NCI-H510A (cell line): Measurements from ENCODE around the gene ISLR.

Experiments
- DNase-seq: peaks from one replicate; lab custom pipeline; 2025; lab: John Stamatoyannopoulos, UW

Gene ISLR

DNA sequence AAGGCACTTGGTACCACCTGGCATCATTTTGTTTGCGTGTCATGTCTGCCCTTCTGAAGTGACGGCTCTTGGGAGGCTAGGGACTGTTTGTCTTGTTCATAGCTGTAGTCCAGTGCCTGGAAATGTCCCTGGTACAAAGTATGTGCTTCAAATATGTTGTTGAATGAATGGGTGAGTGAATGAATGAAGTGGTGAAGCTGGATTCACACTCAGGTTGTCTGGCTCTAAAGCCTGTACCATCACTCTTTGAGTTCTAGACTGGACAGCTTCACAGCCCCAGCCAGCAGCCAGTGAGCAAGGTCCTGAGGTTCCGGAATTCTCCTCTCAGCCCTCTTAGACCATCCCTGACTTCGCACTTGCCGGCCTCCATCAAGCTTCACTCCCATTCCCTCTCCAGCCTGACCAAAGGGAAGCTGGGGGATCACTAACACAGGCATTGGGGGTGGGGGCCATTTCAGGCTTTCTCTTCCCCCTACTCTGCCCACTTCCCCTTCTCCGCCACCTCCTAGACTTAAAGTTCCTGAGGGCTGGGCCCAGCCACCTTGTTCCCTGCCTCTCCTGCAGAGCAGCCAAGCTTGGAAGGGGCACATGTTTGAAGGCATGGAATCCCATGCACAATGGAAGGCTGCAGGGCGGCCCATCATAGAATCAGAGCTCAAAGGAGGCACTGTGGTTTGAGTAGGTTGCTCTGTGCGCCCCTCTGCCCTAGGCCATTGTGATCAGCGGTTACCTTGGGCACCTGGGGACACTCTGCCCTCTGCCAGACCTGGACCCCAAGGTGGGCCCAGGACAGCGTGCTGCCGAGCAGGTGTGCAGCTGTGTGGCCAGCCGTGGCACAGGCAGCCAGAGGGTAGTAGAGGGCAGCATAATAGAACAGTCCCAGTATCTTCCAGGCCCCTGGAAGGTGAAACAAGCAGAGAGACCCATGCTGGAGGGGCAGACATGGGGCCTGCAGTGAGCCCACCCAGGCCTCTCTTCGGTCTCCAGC is 21.4 kb downstream of the ISLR start:
- no peak for DNase-seq

DNA sequence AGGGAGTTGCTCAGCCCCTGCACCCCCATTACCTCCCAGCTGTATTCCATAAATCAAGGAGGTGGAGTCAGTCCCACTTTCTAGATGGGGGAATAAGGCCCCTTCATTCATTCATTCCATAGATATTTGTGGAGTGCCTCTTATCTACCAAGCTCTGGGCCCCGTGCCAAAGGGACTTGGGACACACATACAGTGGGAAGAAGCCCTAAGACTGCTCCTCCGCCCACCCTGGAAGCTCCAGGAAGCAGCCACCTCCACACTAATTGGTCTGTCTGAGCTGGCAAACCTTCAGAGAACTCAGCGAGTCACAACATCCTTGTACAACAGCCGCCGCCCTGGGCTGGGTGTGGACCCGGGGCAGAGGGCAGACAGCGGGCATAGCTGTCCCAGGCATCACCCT is 22.7 kb downstream of the ISLR start:
- DNase-seq: no peak

DNA sequence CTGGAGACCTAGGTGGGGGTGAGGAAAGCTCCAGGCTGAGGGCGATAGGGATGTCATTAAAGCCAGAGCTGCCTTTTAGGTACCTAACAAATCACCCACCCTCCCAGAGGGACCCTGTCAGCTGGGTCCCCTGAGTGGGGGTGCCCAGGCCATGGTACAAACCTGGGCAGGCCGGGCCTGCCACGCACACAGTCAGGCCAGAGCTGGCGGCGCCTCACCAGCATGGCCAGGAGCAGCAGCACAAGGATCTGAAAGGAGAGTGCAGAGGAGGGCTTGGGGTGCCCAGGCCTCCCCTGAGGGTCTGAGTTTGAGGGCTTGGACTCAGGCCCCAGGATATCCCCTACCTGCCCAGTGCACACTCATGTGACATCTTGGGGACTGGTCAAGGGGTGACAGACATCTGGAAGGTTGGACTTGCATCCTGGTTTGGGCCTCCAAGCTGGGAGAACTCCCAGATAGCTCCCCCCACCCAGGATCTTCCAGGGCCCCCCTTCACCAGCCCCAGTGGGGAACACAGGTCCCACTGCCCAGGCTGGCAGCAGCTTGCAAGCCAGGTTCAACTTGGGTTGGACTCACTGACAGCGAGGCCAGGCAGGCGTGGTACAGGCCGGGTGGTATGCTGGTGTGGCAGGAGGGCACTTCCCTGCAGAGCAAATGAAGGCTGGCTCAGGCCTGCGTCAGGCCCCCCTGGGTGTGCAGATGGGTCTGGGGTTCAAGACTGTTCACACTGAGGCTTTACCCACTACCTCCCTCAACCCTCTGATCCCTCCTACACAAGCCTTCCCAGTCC is 23.9 kb downstream of the ISLR start:
- DNase-seq: no peak

DNA sequence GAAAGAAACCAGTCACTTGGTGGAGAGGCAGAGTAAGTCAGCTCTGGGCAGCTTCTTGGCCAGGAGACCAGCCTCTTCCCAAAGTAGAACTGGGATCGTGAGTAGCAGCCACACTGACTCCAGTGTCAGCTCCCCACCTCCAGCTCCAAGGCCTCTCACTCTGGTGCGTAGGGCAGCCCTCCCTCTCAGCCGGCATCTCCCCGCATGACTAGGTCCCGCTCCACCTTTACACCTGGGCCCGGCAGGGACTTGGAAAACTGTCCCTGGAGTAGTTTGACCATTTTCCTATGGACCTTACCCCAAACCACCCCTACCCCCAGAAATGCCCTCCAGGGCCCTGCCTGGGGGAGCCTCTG is 25.8 kb downstream of the ISLR start:
- DNase-seq: no peak

DNA sequence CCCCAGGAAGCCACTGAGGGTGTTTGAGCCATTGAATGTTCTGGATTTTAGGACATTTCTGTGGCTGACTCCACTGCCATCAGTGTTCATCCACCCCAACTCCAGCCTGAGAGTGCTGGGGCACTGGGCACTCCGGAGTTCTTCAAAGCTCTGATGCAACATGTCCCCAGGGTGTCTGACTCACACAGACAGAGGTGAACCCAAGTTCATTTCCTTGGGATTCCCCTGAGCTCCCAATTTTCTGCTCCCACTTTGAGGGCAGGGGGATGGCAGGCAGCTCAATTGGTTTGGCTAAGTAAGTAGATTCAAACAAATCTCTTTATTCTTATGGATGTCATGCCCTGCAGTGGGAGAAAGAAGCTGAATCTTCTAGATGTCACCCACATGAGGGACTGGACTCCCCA is 26.9 kb downstream of the ISLR start:
- DNase-seq: no peak

DNA sequence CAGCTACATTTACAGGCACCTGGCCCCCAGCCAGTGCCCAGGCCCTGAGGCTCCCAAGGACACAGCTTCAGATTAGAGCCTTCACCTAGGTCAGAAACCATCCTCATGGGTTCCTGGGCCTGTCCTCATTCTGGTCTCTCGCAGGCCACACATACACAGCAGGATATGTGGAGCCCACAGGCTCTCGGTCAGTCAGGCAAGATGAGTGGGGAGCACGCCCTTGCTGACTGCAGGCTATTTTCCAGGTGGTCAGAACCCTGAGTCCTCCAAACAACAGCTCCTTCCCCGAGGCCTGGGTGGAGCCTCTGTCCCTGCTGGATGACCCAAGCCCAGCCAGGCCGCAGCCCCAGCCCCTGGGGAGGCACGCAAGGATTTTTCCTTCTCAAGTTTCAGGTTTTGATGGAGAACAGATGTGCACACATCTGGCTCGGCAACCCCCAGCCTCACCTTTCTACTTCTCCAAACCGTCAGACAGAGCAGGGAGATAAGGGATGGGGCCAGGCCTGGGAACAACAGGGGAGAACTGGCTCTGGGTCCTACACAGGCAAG is 27.4 kb downstream of the ISLR start:
- DNase-seq: no peak

DNA sequence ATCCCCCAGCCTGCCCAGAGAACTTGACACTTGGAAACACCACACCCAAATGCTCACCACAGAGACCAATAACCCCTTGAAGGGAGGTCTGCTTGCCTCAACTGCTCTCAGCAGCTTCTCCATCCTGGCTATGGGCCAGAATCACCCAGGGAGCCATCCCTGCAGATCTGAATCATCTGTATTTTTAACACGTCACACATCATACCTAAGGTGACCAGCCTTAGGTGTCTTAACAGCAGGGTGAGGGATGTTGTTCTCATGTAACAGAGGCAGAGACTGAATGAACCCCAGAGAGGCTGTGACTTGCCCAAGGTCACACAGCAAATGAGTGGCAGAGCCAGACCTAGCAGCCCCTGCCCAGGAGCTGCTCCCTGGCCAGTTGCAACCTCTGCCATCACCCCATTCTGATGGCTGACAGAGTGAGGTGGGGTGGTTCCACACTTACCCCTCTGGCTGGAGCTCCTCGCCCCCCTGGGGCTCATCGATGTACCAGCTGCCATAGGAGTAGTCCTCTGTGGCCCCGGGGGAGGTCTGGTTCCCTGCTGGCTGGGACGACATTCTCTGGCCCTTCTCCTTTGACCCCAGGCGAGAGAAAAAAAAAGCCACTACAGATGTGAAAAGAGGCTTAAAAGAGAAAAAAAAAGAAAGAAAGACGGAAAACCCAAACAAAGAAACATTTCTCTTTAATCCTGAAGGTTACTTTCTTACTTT is 28.4 kb downstream of the ISLR start:
- DNase-seq: no peak

DNA sequence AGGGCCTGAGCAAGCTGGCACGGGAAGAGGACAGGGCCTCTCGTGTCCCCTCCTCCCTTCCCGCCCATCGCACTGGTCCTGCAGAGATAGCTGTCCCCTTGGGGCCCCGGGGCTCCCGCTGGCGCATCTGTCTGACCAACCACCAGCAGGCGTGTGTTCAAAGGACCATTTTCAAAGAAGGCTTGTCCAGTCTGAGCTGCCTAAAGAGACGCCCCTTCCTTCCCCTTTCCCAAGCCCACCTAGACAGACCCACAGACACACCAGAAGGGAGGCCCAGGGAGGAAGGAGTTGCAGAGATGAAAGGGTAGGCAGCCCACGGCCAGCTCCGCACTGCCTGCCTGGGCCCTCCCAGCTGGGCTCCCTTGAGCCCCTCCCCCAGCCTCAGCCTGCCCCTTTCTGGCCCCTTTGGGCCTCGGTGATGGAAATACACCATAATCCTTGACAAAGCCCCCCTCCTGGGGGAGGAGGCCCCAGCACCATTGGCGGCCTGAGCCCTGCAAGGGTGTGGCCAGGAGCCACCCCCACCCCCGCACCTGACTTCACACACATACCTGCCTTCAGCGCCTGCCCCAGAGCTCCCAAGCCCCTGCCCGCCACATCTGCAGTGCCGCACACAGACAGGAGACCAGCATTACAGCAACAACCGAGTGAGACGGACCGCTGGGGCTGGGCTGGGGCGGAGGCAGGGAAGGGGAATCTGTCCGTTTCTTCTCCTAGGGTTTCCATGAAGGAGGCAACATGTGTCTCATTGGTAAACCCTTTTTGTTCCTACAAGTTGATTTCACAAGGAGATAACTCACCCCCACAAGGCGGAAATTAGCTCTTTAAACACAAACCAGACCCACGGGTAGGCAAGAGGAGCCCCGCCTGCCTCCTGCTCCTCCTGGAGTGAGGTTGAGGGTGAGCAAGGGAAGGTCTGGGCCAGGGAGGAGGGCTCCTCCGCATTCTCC is 29.2 kb downstream of the ISLR start, which contains the start of gene STRA6:
TSS of gene STRA6 (minus strand) at position 336 of the 950 bp plus-strand sequence. CDS start 520 bp downstream, outside the sequence.
- DNase-seq: peak; percentile 74

DNA sequence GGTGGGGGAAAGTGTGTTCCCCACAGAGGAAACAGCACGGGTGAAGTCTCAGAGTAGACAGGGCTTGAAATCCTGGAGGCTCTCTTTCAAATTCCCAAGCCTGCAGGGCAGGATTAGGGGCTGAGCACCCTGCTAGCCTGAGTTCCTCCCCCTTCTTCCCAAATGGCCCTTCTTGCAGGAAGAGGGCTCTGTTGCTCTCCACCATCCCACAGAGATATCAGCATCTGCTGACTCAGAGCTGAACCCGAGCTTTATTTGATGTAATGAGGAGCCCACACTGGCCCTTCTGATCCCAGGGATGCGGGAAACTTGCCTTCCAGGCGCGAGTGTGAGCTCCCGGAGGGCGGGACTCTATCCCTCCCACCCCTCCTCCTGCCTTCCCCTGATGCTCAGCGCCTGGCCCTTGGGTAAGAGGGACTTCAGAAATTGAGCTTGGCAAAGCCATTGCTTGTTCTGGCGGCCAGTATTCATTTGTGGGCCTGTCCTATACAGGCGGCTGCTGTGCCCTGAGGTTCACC is 30.5 kb downstream of the ISLR start:
- DNase-seq: peak; percentile 38

DNA sequence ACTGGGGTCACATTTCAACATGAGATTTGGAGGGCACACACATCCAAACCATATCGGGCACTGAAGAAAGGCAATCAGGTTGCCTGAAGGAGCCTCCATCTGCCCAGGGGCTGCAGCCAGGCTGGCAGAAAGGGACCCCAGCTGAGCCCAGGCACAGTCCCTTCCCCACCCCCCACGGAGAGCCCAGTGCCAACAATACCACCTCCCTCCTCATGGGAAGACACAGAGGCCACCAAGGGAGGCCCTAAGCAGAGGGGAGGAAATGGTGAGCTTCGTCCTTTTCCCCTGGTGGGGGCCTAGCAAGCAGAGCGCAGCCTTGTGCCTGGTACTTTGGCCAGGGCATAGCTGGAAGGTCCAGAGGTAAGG is 32.1 kb downstream of the ISLR start:
- DNase-seq: no peak

DNA sequence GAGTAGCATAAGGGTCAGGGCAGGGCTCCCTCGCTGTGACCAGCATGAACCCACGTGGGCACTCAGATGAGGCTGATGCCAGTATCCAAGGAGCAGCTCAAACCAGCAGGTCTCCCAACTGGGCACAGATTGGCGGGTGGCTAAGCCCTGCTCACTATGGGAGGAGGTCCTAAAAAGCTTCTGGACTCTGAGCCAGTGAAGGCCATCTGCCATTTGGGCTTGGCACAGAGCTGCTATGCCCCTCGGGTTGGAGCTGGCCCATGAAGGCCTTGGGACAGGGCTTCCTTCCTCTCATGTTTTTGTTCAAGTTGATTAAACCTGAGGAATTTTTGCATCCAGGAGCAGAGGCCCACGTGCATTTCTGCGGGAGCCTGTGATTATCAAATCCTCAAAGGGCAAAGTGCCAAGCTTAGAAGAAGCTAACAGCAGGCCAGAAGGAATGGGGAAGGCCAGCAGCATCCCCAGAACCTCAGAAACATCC is 33.3 kb downstream of the ISLR start:
- DNase-seq: no peak

DNA sequence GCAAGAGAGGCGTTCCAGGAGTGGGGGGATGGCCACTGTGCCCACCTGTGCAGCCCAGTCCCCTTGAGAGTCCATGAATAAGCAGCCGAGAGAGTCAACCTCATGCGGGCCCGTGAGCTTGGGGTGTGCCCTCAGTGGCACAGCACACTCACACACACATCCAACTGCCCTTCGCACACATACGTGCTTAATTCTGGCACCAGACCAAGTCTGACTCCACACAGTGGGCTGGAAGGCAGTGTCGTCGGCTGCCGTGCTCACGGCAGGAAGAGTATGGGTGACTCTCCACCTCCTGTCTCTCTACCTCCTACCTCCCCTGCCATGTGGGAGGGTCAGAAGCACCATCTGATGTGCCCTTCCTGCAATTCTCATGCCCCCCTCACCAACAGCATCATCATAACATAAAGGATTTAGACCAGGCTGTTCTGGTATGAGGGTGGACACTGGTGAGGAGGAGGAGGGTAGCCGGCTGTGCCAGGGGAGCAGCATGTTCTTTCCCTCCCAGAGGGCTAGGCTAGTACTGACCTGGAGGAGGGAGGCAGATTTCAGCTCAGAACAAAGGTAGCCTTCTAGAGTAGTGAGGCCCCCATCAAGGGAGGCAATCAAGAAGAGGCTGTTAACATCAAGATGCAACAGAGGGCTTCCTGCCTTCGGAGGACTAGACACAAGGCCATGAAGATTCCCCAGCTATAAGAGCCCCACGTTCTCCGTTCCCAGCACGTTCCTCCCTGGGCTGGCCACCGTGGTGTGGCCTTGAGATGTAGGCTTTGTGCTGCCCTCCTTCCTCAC is 34.3 kb downstream of the ISLR start:
- DNase-seq: peak; percentile 58

DNA sequence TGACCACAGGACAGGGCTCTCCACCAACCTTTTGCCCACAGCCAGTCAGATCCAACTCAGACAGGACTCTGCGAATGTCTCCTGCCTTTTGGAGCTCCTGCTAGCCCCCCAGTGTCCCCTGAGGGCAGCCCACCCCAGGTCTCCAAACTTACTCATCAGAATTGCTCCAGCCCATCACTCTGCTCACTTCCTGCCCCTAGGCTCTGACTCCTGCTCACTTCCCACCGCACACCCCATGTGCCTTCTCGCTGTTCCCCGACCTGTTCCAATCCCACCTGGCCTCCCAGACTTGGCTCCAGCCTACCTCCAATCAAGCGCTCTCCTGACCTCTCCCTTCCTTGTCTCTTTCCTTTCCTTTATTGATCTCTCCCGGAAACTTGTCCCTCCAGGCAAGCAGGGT is 35.0 kb downstream of the ISLR start:
- no peak for DNase-seq

DNA sequence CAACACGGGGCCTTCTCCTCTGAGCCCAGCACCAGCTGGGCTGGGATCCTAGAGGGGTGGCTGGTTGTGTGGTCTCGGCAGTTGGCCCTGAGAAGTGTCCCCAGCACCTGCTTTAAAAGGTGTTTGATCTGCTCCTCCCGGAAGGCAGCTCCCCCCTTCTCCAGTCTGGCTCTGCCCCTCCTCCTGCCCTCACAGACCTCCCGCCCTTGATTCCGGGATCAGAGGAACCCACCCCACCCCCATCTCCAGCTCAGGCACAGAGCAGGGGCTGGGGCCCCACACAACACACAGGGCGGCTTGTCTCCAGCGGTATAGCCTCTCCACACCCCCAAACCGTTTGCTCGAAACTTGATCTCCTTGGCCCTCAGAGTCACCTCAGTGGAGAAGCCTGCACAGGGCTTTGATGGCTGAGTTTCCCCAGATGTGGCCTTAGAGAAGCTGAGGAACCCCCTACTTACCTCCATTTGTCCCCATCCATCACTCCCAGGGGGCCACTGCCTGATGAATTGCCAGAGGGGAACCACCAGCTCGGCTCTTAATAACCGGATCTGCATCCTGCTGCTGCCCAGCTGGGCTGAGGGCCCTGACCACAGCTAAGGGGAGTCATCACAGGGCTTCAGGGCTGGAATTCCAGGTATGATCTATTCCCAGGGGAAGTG is 35.5 kb downstream of the ISLR start:
- DNase-seq: peak; percentile 72

DNA sequence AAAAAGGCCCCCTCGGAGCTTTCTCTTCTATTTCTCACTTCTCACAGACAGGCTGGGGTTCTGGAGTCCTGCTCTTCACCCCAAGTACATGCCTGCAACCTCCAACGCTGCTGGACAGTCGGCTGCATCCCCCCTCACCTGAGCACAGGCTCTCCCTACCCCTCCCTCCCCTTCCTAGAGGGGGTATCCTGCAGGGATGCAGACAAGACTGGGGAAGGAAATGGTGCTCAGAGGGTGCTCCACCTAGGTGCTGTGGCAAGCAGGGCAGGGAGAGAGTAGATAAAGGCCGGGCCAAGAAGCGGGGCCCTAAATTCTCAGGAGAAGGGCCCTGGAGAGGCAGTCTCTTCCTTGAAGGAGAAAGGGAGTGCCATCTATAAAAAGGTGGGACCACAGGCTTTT is 36.0 kb downstream of the ISLR start:
- DNase-seq: no peak

DNA sequence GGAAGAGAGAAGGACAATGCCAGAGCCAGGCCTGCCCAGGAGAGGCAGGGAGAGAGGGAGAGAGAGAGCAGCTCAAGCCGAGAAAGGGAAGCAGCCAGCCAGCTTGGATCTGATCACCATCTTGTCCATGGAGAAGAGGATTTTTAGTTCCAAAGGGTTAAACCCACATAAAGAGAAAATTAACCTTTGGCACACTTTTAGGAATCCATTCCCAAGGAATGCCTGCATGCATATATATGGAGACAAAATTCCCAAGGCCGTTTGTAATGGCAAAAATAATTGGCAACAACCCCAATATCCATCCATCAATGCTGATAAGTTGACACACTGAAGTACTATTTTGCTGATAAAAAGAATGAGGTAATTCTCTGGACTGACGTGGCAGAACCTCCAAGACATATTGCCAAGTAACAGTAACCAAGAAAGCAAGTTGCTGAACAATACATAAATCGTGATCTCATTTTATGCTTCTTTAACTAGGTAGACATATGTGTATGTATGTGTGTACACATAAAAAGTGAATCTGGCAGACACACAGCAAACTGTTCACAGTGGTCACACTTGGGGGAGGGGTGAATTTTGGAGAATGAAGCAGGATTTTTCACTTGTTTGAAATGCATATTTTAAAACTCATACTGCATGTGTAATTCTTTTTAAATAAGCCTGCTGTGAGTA is 36.6 kb downstream of the ISLR start:
- no peak for DNase-seq

DNA sequence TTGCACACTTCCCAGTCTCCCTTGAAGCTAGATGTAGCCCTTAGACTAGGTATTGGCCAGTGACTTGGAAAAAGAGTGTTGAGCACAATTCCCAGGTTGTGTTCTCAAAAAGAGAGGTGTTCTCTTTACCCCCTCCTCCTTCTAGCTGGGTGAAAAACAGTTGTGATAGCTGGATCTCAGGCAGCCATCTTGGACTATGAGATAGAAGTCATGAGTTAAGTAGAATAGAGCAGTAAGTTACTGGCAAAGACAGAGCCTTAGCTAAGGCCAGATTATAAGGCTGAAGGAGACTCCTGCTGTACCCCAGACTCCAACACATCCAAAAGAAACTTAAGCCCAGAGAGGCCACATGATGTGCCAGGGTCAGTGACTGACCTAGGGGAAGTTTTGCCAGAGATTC is 37.2 kb downstream of the ISLR start:
- no peak for DNase-seq

DNA sequence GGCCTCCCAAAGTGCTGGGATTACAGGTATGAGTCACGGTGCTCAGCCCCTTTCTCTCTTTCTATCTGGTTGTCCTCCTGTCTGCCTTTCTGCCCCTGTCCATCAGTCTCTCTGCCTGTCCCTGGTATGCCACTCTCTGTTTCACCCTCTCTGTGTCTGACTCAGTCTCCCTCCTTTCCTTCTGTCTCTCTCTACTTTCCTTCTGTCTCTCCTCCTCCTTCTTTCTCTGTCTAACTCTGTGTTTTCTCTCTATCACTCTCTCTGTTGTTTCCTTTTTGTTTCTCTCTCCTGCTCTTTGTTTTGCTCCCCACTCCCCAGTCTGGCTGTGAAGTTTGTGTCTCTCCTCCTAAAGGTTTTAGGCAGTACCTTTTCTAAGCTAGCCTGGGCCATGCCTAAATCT is 38.1 kb downstream of the ISLR start:
- DNase-seq: no peak

DNA sequence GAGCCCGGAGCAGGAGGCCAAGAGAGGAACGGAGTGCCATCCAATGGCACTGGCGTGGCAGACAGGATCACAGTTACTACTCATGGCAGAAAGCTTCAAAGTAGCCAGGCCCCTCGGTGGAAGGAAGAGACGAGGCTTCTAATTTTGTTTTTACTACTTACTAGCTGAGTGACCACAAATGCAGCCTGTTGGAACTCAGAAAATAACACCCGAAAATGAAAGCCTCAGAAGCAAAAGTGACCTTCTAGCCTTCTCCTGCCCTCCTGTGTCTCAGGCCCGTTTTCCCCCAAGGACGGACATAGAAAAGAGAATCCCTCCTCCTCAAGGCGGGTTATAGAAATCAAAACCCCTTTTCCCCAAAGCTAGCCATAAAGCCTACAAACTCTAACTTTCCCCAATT is 39.0 kb downstream of the ISLR start:
- no peak for DNase-seq
